HepG2 (cell line): ENCODE data around the gene GDF7. TPM values are rescaled to one million over a fixed set of nuclear protein-coding genes. Genes with fewer than 3 reads are reported as not detected.

Experiments used
- AKNA ChIP-seq: sonication (generic); formaldehyde crosslinking; IDR thresholded peaks from 2 replicates; pipeline ENCODE4 v1.4.0; 2020; ENCODE audit warnings: missing genetic modification reagents, borderline replicate concordance
- ATF1 ChIP-seq: IDR thresholded peaks from 2 replicates; pipeline ENCODE4 v1.6.1; 2016; ENCODE audit warnings: mild to moderate bottlenecking, control low read depth
- GLI4 ChIP-seq: sonication (generic); formaldehyde crosslinking; IDR thresholded peaks from 2 replicates; pipeline ENCODE4 v1.5.1; 2020; ENCODE audit warnings: missing genetic modification reagents, mild to moderate bottlenecking, moderate library complexity, borderline replicate concordance
- KDM2A ChIP-seq: sonication (generic); formaldehyde crosslinking; IDR thresholded peaks from 2 replicates; pipeline ENCODE4 v1.4.0; 2020; ENCODE audit warnings: low read depth, missing genetic modification reagents, borderline replicate concordance
- KIAA2018 ChIP-seq: sonication (generic); formaldehyde crosslinking; IDR thresholded peaks from 2 replicates; pipeline ENCODE4 v1.5.0; 2020; ENCODE audit warnings: mild to moderate bottlenecking, missing genetic modification reagents, borderline replicate concordance
- KLF16 ChIP-seq, 2 experiments: sonication (generic) in 1 of 2; formaldehyde crosslinking in 1 of 2; IDR thresholded peaks; 2 replicates each; pipeline versions ENCODE4 v1.6.1 to v1.8.0; 2016 to 2023; ENCODE audit warnings: missing genetic modification reagents in 2 of 2, missing compliant biosample characterization in 1 of 2
- NAIF1 ChIP-seq: sonication (generic); formaldehyde crosslinking; IDR thresholded peaks from 2 replicates; pipeline ENCODE4 v1.5.0; 2020; ENCODE audit warnings: mild to moderate bottlenecking, missing genetic modification reagents, borderline replicate concordance
- NR3C1 ChIP-seq: sonication (generic); formaldehyde crosslinking; IDR thresholded peaks from 2 replicates; pipeline ENCODE4 v1.4.0; 2020; ENCODE audit warnings: missing genetic modification reagents
- RARA ChIP-seq: IDR thresholded peaks from 2 replicates; pipeline ENCODE4 v1.6.1; 2016; ENCODE audit warnings: missing genetic modification reagents, missing compliant biosample characterization
- RFXAP ChIP-seq: sonication (generic); formaldehyde crosslinking; IDR thresholded peaks from 2 replicates; pipeline ENCODE4 v1.4.0; 2020; ENCODE audit warnings: missing genetic modification reagents, borderline replicate concordance
- ZNF101 ChIP-seq: sonication (generic); formaldehyde crosslinking; IDR thresholded peaks from 2 replicates; pipeline ENCODE4 v1.4.0; 2020; ENCODE audit warnings: mild to moderate bottlenecking, low read depth, missing genetic modification reagents, borderline replicate concordance
- ZNF260 ChIP-seq: sonication (generic); formaldehyde crosslinking; IDR thresholded peaks from 2 replicates; pipeline ENCODE4 v1.4.0; 2020; ENCODE audit warnings: missing genetic modification reagents, low read depth, mild to moderate bottlenecking, borderline replicate concordance
- ZNF451 ChIP-seq: sonication (generic); formaldehyde crosslinking; IDR thresholded peaks from 2 replicates; pipeline ENCODE4 v1.5.0; 2020; ENCODE audit warnings: mild to moderate bottlenecking, missing genetic modification reagents
- ZNF784 ChIP-seq: sonication (generic); formaldehyde crosslinking; IDR thresholded peaks from 2 replicates; pipeline ENCODE4 v1.5.1; 2020; ENCODE audit warnings: missing genetic modification reagents, mild to moderate bottlenecking, borderline replicate concordance
- polyA plus RNA-seq, 8 experiments: library from polyadenylated mRNA; depleted of rRNA in 3 of 8; stranded (reverse) in 7 of 8; unstranded in 1 of 8; fragments of >200 nt; fragmentation: Illumina TruSeq in 4 of 8; extraction: Trizol in 4 of 8; gene quantifications; 2 replicates each; pipeline versions ENCODE4 v1.2.1 to v1.2.3, GENCODE V29; 2011 to 2016; ENCODE audit warnings: low read depth in 4 of 8, missing spikeins in 1 of 8, mixed read lengths in 1 of 8; ENCODE audit not compliant: insufficient read depth in 1 of 8
- total RNA-seq, 5 experiments: library from RNA; depleted of rRNA; stranded (reverse); fragments of >200 nt; fragmentation: Illumina TruSeq; extraction: Trizol; gene quantifications; 2 replicates each; pipeline ENCODE4 v1.2.3, GENCODE V29; 2016; ENCODE audit warnings: low read depth in 1 of 5

GDF7 gene
- total and polyA plus RNA-seq, 2 of the 13 experiments (the other 11 are each of a cell fraction or from before 2014, with no cell fraction given): 1.6 to 15.0 TPM

- no peak for TF ChIP-seq NR3C1 (CRISPR knock-in tag)
- TF ChIP-seq KIAA2018 (CRISPR knock-in tag): no peak
- peak in 1 of 2 experiments; percentile 85; a peak in 2 of 4 replicates for TF ChIP-seq KLF16 (CRISPR knock-in tag; IDR thresholded peaks at IDR 0.05)
- no peak for TF ChIP-seq ATF1 (CRISPR knock-in tag)
- TF ChIP-seq ZNF101 (CRISPR knock-in tag): no peak
- TF ChIP-seq RARA: no peak
- TF ChIP-seq ZNF451 (CRISPR knock-in tag): peak; percentile 96; the same call in 1 of the 2 replicates
- no peak; the same call in 1 of the 2 replicates for TF ChIP-seq ZNF260 (CRISPR knock-in tag)
- TF ChIP-seq AKNA (CRISPR knock-in tag): no peak
- TF ChIP-seq NAIF1 (CRISPR knock-in tag): no peak
- peak; percentile 29; the same call in 1 of the 2 replicates for TF ChIP-seq ZNF784
- peak; percentile 96 for TF ChIP-seq KDM2A
- no peak; the same call in 1 of the 2 replicates for TF ChIP-seq RFXAP
- TF ChIP-seq GLI4: no peak
These were observed 31.0 kb upstream of the GDF7 start (continued) for GRCh38 chr2:20635675-20636584.
